Stomach (tissue), 9 donors: ENCODE measurements around the gene OR2M7. TPM values are rescaled to one million over a fixed set of nuclear protein-coding genes. Genes with fewer than 3 reads are reported as not detected.

Experiments used
- DNase-seq, 2 donors: peaks; one replicate each; pipeline versions ENCODE4 v3.0.0 to v3.0.0-alpha.2; 2013 to 2019
- H3K27ac ChIP-seq, 5 donors: fragments of 200-600 bp in 4 of 5; sonication (generic) in 4 of 5; one replicate each; pipeline ENCODE4 v1.5.1; 2013 to 2019; ENCODE audit warnings: mild to moderate bottlenecking in 1 of 5, moderate library complexity in 1 of 5
- H3K27me3 ChIP-seq, 3 donors: fragments of 200-600 bp; sonication (generic); one replicate each; pipeline ENCODE4 v1.5.1; 2017 to 2019; ENCODE audit warnings: mixed run types in 1 of 3
- H3K36me3 ChIP-seq, 4 donors: fragments of 200-600 bp; sonication (generic); 1 replicate in 3 of 4; 2 replicates in 1 of 4; pipeline ENCODE4 v1.5.1; 2016 to 2019
- H3K4me1 ChIP-seq, 4 donors: fragments of 200-600 bp; sonication (generic); one replicate each; pipeline ENCODE4 v1.5.1; 2016 to 2019
- H3K4me3 ChIP-seq, 4 donors: fragments of 200-600 bp; sonication (generic) in 3 of 4; one replicate each; pipeline ENCODE4 v1.5.1; 2016 to 2019; ENCODE audit warnings: mild to moderate bottlenecking in 1 of 4
- H3K9me3 ChIP-seq, 4 donors: fragments of 200-600 bp; sonication (generic); one replicate each; pipeline ENCODE4 v1.5.1; 2016 to 2019
- CTCF ChIP-seq, 7 experiments: fragments of 450-650 bp in 4 of 7; fragments of 200-600 bp in 3 of 7; sonication (generic) in 3 of 7; IDR thresholded peaks; one replicate each; pipeline ENCODE4 v1.5.1; 2016 to 2019; ENCODE audit warnings: antibody characterized with exemption in 7 of 7, control low read depth in 2 of 7, mild to moderate bottlenecking in 1 of 7
- EP300 ChIP-seq: sonication (generic); formaldehyde crosslinking; IDR thresholded peaks from one replicate; pipeline ENCODE4 v1.6.1; 2017; ENCODE audit warnings: antibody characterized with exemption
- POLR2A ChIP-seq, 4 donors: fragments of 450-650 bp; IDR thresholded peaks; one replicate each; pipeline ENCODE4 v1.6.1; 2016; ENCODE audit warnings: antibody characterized with exemption in 4 of 4, control low read depth in 2 of 4, mild to moderate bottlenecking in 1 of 4, moderate library complexity in 1 of 4
- POLR2AphosphoS5 ChIP-seq, 3 donors: sonication (generic); formaldehyde crosslinking; IDR thresholded peaks; one replicate each; pipeline ENCODE4 v1.6.1; 2016; ENCODE audit warnings: antibody characterized with exemption in 3 of 3
- WGBS, 5 donors: extraction: QIAGEN DNeasy Blood & Tissue Kit in 3 of 5; methylation state at CpG; one replicate each; pipeline versions ENCODE4 v1.1.5 to v1.1.7; 2013 to 2018; 5-methylcytosine and 5-hydroxymethylcytosine counted together
- intact Hi-C: fragments of 100-400 bp; cut with DNase I; formaldehyde crosslinking; loops from one replicate; pipeline ENCODE4 v1.15.1; 2023; ENCODE audit warnings: low total_unique reads
- polyA plus RNA-seq, 3 donors: library from polyadenylated mRNA; stranded (reverse); fragments of 200-250 nt; gene quantifications; one replicate each; pipeline ENCODE4 v1.2.3, GENCODE V29; 2013
- total RNA-seq, 5 donors: library from RNA; depleted of rRNA; stranded (reverse); fragments of >200 nt; gene quantifications; one replicate each; pipeline versions ENCODE4 v1.1.0 to v1.2.3, GENCODE V29; 2014 to 2016
- donor health status: healthy with polysubstance abuse.
- donor health status: Bipolar disorder and iron deficiency.
- donor health status: healthy.

Gene OR2M7
- total and polyA plus RNA-seq, 8 donors: not detected

- Histone ChIP-seq H3K9me3 (no peaks in the 10 kb centered on the region), H3K27me3 (no peaks in the 10 kb centered on the region), H3K4me3 (no peak overlapping the region), H3K27ac (no peak overlapping the region), H3K4me1 (no peaks in the 10 kb centered on the region), H3K36me3 (no peaks in the 10 kb centered on the region)
- 39 to 54% (median 50%) methylated on average over 6 of the region's 6 CpGs for WGBS, 5 donors
- no peak for TF ChIP-seq CTCF (IDR thresholded peaks at IDR 0.05)
- TF ChIP-seq POLR2AphosphoS5 (IDR thresholded peaks at IDR 0.05): no peak
- no peak for TF ChIP-seq POLR2A (IDR thresholded peaks at IDR 0.05)
- no peak for TF ChIP-seq EP300
- intact Hi-C loops: no loop called here
- DNase-seq: no peak
Measured at GRCh38 chr1:248288391-248288790, 36.0 kb downstream of the OR2M7 start.

- DNase-seq: no peak
- no peaks in the 10 kb centered on the region for H3K36me3 ChIP-seq
- H3K9me3 ChIP-seq: no peaks in the 10 kb centered on the region
- H3K27ac ChIP-seq: no peak within 1 kb of the TSS
- TF ChIP-seq CTCF (IDR thresholded peaks at IDR 0.05) (no peak), POLR2AphosphoS5 (IDR thresholded peaks at IDR 0.05) (no peak), POLR2A (IDR thresholded peaks at IDR 0.05) (no peak), EP300 (no peak)
- no peak within 1 kb of the TSS for H3K4me3 ChIP-seq
- 11 to 49% (median 33%) methylated on average over 1 of the region's 1 CpG for WGBS, 5 donors
- H3K27me3 ChIP-seq: no peaks in the 10 kb centered on the region
- no peaks in the 10 kb centered on the region for H3K4me1 ChIP-seq
- intact Hi-C loops: no loop called here
Measured at GRCh38 chr1:248277876-248278275, 46.5 kb downstream of the OR2M7 start, which contains the start of gene OR2T33. TSS of gene OR2T33 (minus strand) at chr1:248277976. CDS start at chr1:248273814, 4,162 bp downstream.

Other genes starting within 250 kb of the OR2M7 start
- gene OR2L13, start 229.4 kb downstream of the OR2M7 start, total RNA-seq: under 1 TPM in 1 of 5 donors, not detected in 4; 0.37 TPM
- not detected for gene OR2L13, start 229.4 kb downstream of the OR2M7 start, polyA plus RNA-seq
- gene OR2M5, start 179.4 kb downstream of the OR2M7 start, total RNA-seq: not detected
- not detected for gene OR2M5, start 179.4 kb downstream of the OR2M7 start, polyA plus RNA-seq
- not detected for gene OR2M2, start 149.7 kb downstream of the OR2M7 start, total RNA-seq
- gene OR2M2, start 149.7 kb downstream of the OR2M7 start, polyA plus RNA-seq: not detected
- under 1 TPM in 1 of 5 donors, not detected in 4; 0.45 TPM for gene OR2M3, start 127.3 kb downstream of the OR2M7 start, total RNA-seq
- gene OR2M3, start 127.3 kb downstream of the OR2M7 start, polyA plus RNA-seq: not detected
- not detected for gene OR2M4, start 93.2 kb downstream of the OR2M7 start, total RNA-seq
- gene OR2M4, start 93.2 kb downstream of the OR2M7 start, polyA plus RNA-seq: not detected
- gene OR2T33, start 46.6 kb downstream of the OR2M7 start, total RNA-seq: not detected
- gene OR2T33, start 46.6 kb downstream of the OR2M7 start, polyA plus RNA-seq: not detected
- gene OR2T12, start 21.1 kb downstream of the OR2M7 start, total RNA-seq: not detected
- gene OR2T12, start 21.1 kb downstream of the OR2M7 start, polyA plus RNA-seq: not detected
- not detected for gene OR14C36, start 24.2 kb upstream of the OR2M7 start, total RNA-seq
- gene OR14C36, start 24.2 kb upstream of the OR2M7 start, polyA plus RNA-seq: not detected
- gene OR2T4, start 37.1 kb upstream of the OR2M7 start, total RNA-seq: not detected
- gene OR2T4, start 37.1 kb upstream of the OR2M7 start, polyA plus RNA-seq: not detected
- under 1 TPM in 1 of 5 donors, not detected in 4; under 0.01 TPM for gene OR2T6, start 51.2 kb upstream of the OR2M7 start, total RNA-seq
- gene OR2T6, start 51.2 kb upstream of the OR2M7 start, polyA plus RNA-seq: not detected
- gene OR2T1, start 78.5 kb upstream of the OR2M7 start, total RNA-seq: not detected
- gene OR2T1, start 78.5 kb upstream of the OR2M7 start, polyA plus RNA-seq: not detected
- gene OR2T2, start 121.1 kb upstream of the OR2M7 start, total RNA-seq: not detected
- not detected for gene OR2T2, start 121.1 kb upstream of the OR2M7 start, polyA plus RNA-seq
- gene OR2T3, start 148.8 kb upstream of the OR2M7 start, total RNA-seq: not detected
- gene OR2T3, start 148.8 kb upstream of the OR2M7 start, polyA plus RNA-seq: not detected
- gene OR2T5, start 164.0 kb upstream of the OR2M7 start, total RNA-seq: not detected
- gene OR2T5, start 164.0 kb upstream of the OR2M7 start, polyA plus RNA-seq: not detected
- not detected for gene OR2G6, start 183.5 kb upstream of the OR2M7 start, total RNA-seq
- not detected for gene OR2G6, start 183.5 kb upstream of the OR2M7 start, polyA plus RNA-seq
- gene OR2T29, start 238.2 kb upstream of the OR2M7 start, total RNA-seq: not detected
- gene OR2T29, start 238.2 kb upstream of the OR2M7 start, polyA plus RNA-seq: not detected